SU-DHL-6 (cell line): Measurements from ENCODE around the gene KBTBD6.

Source experiments
- H2AFZ ChIP-seq: fragments of 200-600 bp; sonication (generic); 2 replicates; pipeline ENCODE4 v1.6.1; 2014; ENCODE audit warnings: low read depth, mild to moderate bottlenecking, moderate library complexity, mixed read lengths, antibody characterized with exemption, low read length; ENCODE audit not compliant: severe bottlenecking
- H3F3A ChIP-seq: fragments of 200-600 bp; shearing (Covaris generic); 2 replicates; pipeline ENCODE4 v1.6.0; 2016; ENCODE audit warnings: antibody characterized with exemption, mild to moderate bottlenecking; ENCODE audit not compliant: insufficient read depth
- H3K27ac ChIP-seq: fragments of 200-600 bp; sonication (generic); 2 replicates; pipeline ENCODE4 v1.5.1; 2016; ENCODE audit warnings: low read depth, mild to moderate bottlenecking, low read length, moderate library complexity, mixed read lengths
- H3K27me3 ChIP-seq: fragments of 200-600 bp; sonication (generic), shearing (Covaris generic); 2 replicates; pipeline ENCODE4 v1.6.0; 2014; ENCODE audit warnings: mild to moderate bottlenecking, low read length
- H3K36me3 ChIP-seq: fragments of 200-600 bp; sonication (generic); 2 replicates; pipeline ENCODE4 v1.6.1; 2014; ENCODE audit warnings: mild to moderate bottlenecking, low read length, mixed read lengths
- H3K4me2 ChIP-seq: fragments of 300-600, 200-600 bp; shearing (Covaris generic), sonication (generic); 2 replicates; pipeline ENCODE4 v1.6.0; 2014; ENCODE audit warnings: low read length, low read depth, mild to moderate bottlenecking; ENCODE audit not compliant: poor library complexity, severe bottlenecking
- H3K4me3 ChIP-seq: fragments of 200-600 bp; sonication (generic); 2 replicates; pipeline ENCODE4 v1.5.1; 2014; ENCODE audit warnings: antibody characterized with exemption, low read length, mild to moderate bottlenecking, mixed read lengths; ENCODE audit not compliant: insufficient read depth, poor library complexity, severe bottlenecking
- H3K79me2 ChIP-seq: fragments of 200-600 bp; sonication (generic); 2 replicates; pipeline ENCODE4 v1.6.1; 2014; ENCODE audit warnings: mild to moderate bottlenecking, low read length, moderate library complexity; ENCODE audit not compliant: insufficient read depth
- H3K9ac ChIP-seq: fragments of 200-600 bp; sonication (generic); 2 replicates; pipeline ENCODE4 v1.7.0; 2014; ENCODE audit warnings: mild to moderate bottlenecking, low read length
- H3K9me2 ChIP-seq: fragments of 200-600 bp; sonication (generic); replicated peaks from 2 replicates; pipeline ENCODE4 v1.6.1; 2014; ENCODE audit warnings: low read length; ENCODE audit not compliant: insufficient read depth
- H3K9me3 ChIP-seq: fragments of 200-600 bp; sonication (generic); 2 replicates; pipeline ENCODE4 v1.6.1; 2014; ENCODE audit warnings: low read length, mixed read lengths; ENCODE audit not compliant: insufficient read depth
- H4K20me1 ChIP-seq: fragments of 200-600 bp; sonication (generic); 2 replicates; pipeline ENCODE4 v1.6.1; 2014; ENCODE audit warnings: low read depth, mild to moderate bottlenecking, antibody characterized with exemption, low read length, moderate library complexity, mixed read lengths
- CTCF ChIP-seq: fragments of 200-600 bp; sonication (generic); IDR thresholded peaks from one replicate; pipeline ENCODE4 v1.5.1; 2017; ENCODE audit warnings: antibody characterized with exemption, mild to moderate bottlenecking, low read length, moderate library complexity; ENCODE audit not compliant: insufficient read depth, poor library complexity, severe bottlenecking
- EZH2phosphoT487 ChIP-seq: fragments of 200-600 bp; sonication (generic), shearing (Covaris generic); conservative IDR thresholded peaks from 2 replicates; pipeline ENCODE4 v1.6.1; 2018; ENCODE audit warnings: mild to moderate bottlenecking, antibody characterized with exemption, low read length, moderate library complexity, mixed read lengths

The KBTBD6 gene

GRCh38 chr13:41132512-41133152, at the start of gene KBTBD6:
Gene KBTBD6, minus strand, starts transcription at chr13:41132802. Its CDS starts 291 bp downstream, at chr13:41132511.
- H3K9me3 ChIP-seq = no peaks in the 10 kb centered on the region
- TF ChIP-seq EZH2phosphoT487 = no peak
- H3K4me2 ChIP-seq = peak within 1 kb of the TSS; percentile 97
- no peaks in the 10 kb centered on the region for H3K9me2 ChIP-seq
- no peaks in the 10 kb centered on the region for H3K27me3 ChIP-seq
- H2AFZ ChIP-seq = peak within 1 kb of the TSS; percentile 82
- no peaks in the 10 kb centered on the region for H4K20me1 ChIP-seq
- H3K27ac ChIP-seq = peak within 1 kb of the TSS; percentile 56
- peak within 1 kb of the TSS; percentile 64 for H3K9ac ChIP-seq
- H3F3A ChIP-seq = 0 out of 2 replicates have a peak, but pooled peaks cover 4% of the 10 kb centered on the region
- H3K4me3 ChIP-seq = peak within 1 kb of the TSS; percentile 80
- H3K36me3 ChIP-seq = peaks cover 6% of the 10 kb centered on the region
- H3K79me2 ChIP-seq = peaks cover 54% of the 10 kb centered on the region

DNA sequence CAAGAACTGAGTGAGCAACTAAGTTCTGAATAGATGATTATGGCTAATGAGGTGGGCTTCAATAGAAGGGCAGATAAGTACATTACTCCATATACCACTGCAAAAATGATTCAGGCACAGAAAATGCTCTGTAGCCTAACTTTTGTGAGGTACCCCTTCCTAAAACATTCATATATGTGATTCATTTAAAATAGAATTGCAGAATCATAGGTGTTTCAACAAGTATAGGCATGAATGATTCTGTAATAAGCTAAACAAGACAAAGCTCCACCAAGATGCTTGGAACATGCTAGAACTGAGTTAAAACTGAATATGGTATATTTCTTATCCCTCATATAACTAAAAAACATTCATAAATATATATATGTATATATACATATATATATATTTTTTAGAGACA, 49.6 kb upstream of the KBTBD6 start:
- no peak overlapping the region for H3K4me2 ChIP-seq

GRCh38 chr13:41179593-41180250, 47.1 kb upstream of the KBTBD6 start:
- H3K36me3 ChIP-seq = 0 out of 2 replicates have a peak, but pooled peaks cover 2% of the 10 kb centered on the region
- TF ChIP-seq CTCF (no peak), EZH2phosphoT487 (no peak)
- no peaks in the 10 kb centered on the region for H3K9me2 ChIP-seq
- no peak overlapping the region for H3K9ac ChIP-seq
- H3K4me3 ChIP-seq = no peak overlapping the region
- H3K9me3 ChIP-seq = 0 out of 2 replicates have a peak, but pooled peaks cover 3% of the 10 kb centered on the region
- no peaks in the 10 kb centered on the region for H3K79me2 ChIP-seq
- no peaks in the 10 kb centered on the region for H4K20me1 ChIP-seq
- H3K27me3 ChIP-seq = no peaks in the 10 kb centered on the region
- no peak overlapping the region for H3K4me2 ChIP-seq
- no peak overlapping the region for H2AFZ ChIP-seq
- H3F3A ChIP-seq = no peaks in the 10 kb centered on the region
- no peak overlapping the region for H3K27ac ChIP-seq

More for the DNA sequence above, 49.6 kb upstream of the KBTBD6 start:
- Histone ChIP-seq H3K4me3 (no peak overlapping the region), H2AFZ (no peak overlapping the region), H4K20me1 (no peaks in the 10 kb centered on the region), H3F3A (no peaks in the 10 kb centered on the region), H3K79me2 (no peaks in the 10 kb centered on the region), H3K9me2 (no peaks in the 10 kb centered on the region), H3K9me3 (no peaks in the 10 kb centered on the region), H3K27me3 (no peaks in the 10 kb centered on the region), H3K9ac (no peak overlapping the region), H3K36me3 (no peaks in the 10 kb centered on the region), H3K27ac (no peak overlapping the region)
- TF ChIP-seq EZH2phosphoT487 (no peak), CTCF (no peak)

DNA sequence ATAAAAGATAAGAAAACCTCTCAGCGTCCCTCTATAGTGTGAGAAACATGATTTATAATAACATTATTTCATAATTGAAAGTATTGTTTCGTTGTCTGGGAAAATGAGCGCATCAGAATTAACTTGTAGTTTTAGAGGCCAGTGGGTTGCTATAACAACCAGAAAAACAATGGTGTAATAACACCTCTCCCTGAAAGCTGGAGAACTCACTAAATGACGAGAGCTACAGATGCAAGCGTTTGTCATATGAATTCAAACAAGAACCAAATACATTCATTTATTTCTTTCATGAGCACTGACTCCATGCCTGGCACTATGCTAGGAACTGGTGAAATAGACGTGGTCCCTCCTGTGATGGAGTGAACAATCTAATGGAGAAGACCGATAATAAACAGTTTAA, 45.4 kb upstream of the KBTBD6 start:
- Histone ChIP-seq H3K36me3 (0 out of 2 replicates have a peak, but pooled peaks cover 6% of the 10 kb centered on the region), H3K27me3 (no peaks in the 10 kb centered on the region), H3F3A (no peaks in the 10 kb centered on the region), H3K27ac (no peak overlapping the region), H3K4me2 (no peak overlapping the region), H3K79me2 (no peaks in the 10 kb centered on the region), H3K9me2 (no peaks in the 10 kb centered on the region), H3K4me3 (no peak overlapping the region), H3K9me3 (0 out of 2 replicates have a peak, but pooled peaks cover 8% of the 10 kb centered on the region), H4K20me1 (no peaks in the 10 kb centered on the region), H3K9ac (no peak overlapping the region), H2AFZ (no peak overlapping the region)
- TF ChIP-seq EZH2phosphoT487 = no peak
- no peak for TF ChIP-seq CTCF
